ENCODE results near the gene SAMD13.

Gene SAMD13

DNA sequence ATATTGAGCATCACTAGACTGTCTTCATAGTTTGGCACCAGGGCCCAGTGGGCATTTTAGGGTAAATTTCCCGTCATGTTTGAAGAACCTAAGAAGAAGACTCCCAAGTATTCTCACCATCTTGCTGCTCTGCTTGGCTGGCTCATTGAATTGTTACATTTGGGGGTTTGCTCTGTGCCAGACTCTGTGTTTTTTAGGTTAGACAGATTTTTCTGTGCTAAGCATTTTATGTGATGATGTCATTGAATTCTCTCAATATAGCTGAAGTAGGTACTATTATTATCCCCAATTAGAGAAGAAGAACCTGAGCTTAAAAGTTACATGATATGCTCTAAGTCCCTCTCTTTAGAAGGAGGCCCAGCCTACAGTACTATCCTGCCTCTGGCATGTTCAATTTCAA, 68.8 kb downstream of the SAMD13 start:
- no peak for DNase-seq (ENCODE audit: low read depth in 2 of 3, low spot score in 2 of 3)

DNA sequence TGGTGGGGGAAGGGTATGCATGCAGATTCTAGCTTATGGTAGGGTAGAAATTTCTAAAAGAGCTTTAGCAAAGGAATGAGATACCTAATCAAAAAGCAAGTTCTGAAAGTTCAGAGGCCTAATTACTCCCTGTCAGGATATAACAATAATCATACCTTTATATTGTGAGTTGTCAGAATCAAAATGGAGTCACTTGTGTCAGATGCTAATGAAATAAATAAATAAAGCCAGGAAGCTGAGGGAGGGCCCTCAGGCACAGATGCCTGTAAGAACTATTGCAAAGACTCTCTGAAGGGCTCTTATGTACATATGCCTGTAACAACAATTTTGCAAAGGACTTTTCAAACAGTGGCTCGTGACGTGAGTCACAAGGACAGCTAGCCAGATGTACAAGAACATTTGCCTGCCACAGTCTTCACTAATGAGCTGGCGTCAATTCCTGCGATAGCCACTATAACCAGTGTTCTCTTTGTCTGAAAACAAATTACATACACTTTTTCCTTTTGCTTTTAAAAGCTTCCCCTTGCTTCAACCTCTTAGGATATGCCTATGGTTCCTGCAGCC, 69.4 kb downstream of the SAMD13 start:
- no peak for DNase-seq (ENCODE audit: low read depth in 2 of 3, low spot score in 2 of 3)

DNA sequence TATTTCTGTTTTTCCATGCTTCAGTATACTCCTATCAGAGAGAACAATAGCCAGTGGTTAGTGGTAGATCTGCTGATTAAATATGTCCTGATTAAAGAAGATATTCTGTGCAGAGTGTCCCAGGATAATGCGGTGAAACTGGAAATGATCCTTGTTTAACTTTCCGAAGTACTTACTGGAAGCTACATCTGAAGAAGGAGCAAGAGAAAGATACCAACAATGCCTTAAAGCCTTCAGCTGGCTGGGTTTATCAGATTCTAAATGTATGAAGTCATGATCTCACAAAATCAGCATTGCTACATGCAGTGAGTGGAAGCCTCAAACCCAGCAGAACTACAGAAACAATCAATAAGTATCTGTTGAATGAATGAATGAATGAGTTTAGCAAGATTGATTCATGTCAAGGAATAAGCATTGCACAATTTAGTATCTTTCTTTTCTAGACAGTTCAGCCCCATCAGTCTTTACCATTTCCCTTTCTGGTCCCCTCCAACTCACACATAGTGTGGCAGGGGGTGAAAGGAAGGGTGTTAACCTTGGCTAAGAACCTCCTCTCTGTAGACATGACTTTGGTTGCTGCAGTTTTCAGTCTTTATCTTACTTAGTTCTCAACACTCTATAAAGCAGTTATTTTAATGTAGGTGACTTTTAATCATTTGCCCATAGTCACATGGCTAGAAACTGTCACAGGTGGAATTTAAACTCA, 72.1 kb downstream of the SAMD13 start:
- no peak for DNase-seq (ENCODE audit: low read depth in 2 of 3, low spot score in 2 of 3)

DNA sequence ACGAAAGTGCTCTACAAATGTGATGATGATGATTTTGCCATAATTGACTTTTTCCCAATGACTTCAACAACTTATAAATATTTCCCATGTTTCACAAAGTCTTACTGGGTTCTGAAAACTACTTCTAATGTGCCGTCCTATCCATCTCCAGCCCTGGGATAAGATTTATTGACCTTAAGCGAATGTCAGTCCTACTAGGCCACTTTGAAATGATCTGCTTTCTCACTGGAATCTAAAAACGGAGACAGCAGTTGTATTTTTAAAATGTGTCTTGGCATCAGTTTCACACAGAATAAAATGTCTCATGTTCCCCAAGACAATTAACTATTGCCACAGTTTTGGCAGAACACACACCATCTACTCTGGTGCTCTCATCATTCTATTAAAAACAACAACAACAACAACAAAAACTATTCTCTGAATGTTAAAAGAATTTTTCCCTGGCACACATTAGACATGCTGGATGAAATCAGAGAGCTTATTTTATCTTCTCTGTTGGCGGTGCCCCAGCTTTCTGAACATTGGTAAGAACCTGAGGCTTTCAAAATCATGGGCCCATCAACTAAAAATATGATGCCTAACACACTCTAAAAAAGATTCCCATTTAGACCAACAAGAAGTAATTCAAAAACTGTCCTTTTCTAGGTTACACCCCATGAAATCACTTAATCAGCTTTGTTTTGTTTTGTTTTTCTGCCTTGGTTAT, 73.6 kb downstream of the SAMD13 start:
- no peak for DNase-seq (ENCODE audit: low read depth in 2 of 3, low spot score in 2 of 3)

DNA sequence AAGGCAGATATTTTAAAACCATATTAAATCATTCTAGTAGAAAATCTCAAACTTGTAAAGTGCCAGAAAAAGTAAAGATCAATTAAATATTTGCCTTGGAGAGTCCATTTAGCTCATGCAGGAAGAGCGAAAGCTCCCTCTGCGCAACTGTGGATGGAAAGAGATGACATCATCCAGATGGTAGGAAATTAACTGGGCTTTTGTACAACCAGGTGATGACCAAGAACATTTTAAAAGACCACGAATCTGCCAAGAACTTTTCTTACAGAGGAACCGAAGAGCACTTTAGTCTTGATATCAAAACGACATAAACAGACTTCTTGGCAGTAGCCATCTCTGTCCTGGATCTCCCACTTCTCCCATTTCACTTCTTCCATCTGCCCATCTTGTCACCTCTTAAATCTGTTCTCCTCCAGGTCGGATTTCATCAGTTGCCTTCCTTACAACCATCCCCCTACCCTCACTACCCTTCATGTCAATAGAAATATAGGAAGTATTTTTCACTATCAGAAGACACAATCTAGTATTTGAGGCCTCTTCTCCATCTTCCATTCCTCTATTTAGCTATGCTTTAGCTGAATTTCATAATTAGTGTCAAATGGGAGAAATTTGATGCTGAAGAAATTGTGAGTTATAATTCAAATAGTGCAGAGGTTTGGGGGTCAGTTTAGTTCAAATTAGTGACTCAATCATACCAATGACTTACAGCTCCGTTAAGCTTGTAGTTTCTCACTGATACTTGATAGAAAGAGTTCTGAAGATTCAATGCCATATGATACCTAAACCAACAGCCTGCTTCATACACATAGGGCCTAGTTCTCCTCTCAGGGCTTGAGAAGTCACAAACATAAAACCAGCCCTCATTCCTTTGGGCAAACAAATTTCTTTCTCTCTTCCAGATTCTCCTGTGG, 74.7 kb downstream of the SAMD13 start:
- no peak for DNase-seq (ENCODE audit: low read depth in 2 of 3, low spot score in 2 of 3)

DNA sequence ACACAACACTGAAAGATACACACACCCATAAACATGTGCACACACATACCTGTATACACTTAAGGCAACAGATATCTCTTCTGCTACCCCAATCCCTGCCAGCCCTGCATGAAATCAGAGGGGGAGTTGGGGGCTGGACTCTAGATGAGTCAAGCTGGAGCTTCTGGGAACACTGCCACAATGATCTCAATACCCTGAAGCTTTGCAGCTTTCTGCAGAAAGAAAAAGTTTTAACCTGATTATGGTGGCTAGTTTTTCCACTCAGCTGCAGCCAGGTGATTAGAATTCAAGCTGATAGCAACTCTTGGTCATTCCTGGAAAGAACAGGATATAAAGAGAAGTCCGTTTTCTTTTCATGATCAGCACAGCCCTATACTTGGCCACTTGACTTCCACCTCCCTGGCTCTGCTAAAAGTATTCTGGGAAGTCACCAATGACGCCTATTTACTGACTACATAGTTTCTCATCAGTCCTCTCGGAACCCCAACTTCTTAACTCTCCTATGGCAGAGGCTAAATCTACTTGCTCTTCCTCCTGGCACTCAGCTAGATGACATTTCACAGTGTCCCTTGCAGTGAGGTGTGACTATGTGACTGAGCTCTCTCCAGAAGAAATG, 76.1 kb downstream of the SAMD13 start:
- no peak for DNase-seq (ENCODE audit: low read depth in 2 of 3, low spot score in 2 of 3)

DNA sequence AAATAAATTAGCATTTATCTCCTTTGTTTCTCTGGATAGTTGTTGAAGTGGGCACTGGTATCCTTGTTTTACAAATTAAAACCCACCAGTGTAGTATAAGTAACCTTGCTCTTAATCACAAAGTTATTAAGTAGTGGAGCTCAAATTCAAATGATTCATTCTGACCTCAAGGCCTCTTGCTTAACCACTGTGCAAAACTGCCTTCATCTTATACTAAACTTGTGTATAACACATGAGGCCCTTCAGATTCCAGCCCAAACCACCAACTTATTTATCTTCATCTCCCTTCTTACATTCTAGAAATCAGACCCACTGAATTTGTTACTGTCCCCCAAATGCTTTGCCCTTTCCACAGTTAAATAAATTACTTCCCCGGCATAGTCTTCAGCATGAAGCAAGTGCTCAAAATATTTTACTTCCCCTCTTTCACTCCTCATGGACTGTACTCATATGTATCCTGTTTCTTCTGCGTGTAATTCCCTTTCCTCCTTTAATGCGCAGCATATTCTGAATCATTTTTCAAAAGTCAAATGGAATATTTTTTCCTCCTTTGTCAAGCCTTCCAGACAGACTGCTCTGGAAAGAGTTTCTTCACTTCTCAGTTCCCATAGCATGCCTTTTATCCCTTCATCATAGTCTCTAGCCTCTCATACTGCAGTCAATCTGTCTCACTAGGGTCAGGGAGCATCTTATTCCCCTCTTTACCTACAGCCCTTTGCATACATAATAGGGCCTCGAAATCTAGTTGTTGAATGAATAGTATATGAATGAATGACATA, 77.8 kb downstream of the SAMD13 start:
- DNase-seq (ENCODE audit: low read depth in 2 of 3, low spot score in 2 of 3), result no peak

DNA sequence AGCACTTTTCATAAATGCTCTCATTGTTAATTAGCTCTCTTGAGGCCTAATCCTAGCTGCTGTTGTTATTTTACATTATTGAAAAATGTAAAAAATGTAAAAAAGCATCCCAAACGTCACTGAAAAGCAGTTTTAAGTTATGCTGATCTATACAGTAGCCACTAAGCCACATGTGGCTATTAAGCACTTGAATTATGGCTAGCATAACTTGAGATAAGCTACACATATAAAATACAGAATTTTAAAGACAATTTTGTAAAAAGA, 78.3 kb downstream of the SAMD13 start:
- DNase-seq (ENCODE audit: low read depth in 2 of 3, low spot score in 2 of 3), result no peak

DNA sequence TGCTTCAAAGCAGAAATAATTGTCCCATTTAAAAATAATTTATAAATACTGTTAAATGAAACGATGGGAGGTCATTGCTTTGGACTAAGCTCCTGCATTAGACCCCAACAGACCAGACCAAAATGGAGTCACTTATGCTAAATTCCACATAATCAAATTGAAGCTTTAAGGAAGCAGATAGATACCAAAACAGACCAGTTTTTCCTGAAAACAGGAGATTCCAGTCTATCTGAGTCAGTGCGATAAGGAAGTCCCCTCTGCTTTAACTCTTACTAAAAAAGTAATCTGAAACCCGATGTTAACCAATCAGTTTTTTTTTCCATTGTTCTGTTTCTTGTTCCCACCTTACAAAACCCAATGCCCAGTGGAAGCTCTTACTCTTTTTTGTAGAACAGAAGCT, 80.6 kb downstream of the SAMD13 start:
- no peak for DNase-seq (ENCODE audit: low read depth in 2 of 3, low spot score in 2 of 3)

DNA sequence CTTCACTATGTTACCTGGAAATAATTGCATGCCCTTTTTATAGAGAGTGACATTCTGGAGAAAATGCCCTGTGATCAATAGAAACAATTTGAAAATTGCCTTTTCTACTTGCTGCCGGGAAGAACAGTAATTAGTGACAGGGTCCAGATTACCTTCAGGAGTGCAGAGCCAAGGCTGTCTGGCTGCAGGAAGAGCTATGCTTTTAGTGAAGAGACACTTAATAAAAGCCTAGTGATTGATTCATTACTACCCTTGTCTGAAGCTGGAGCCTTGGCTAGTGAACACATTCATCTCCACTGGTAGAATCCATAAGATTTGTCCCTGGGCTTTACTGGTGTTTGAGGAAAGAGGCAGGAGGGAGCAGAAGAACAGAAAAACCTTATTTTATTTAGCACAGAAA, 83.8 kb downstream of the SAMD13 start:
- DNase-seq (ENCODE audit: low read depth in 2 of 3, low spot score in 2 of 3), result no peak

DNA sequence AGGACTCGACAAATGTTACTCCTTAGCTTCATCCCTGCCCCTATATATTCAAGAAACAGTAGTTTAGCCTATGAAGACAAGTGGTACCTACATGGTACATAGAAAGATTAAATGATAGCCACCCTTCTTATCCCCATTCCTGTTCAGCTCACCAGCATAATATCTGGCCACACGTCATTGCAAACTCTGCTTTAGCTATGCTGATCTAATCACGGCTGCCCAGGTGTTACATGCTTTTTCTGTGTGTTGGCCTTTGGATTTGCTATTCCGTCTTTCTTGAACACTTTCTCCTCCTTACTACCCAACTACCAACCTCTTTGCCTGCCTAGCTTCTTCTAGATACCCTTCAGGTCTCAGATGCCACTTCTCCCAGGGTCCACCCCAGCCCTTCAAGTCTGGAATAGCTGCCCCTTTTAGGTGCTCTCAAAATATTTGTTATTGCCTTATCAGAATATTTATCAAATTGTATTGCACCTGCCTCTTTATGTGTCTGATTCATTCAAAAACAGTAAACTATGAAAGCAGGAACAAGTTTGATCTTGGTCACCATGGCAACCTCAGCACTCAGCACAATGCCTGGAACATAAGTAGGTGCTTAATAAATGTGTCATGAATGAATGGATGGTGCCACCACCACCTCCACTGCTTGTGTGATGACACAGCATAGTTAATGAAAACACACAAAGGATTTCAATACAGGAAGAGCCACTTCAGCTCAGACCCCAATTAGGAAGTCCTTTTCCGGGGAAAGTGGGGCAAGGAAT, 85.4 kb downstream of the SAMD13 start:
- DNase-seq (ENCODE audit: low read depth in 2 of 3, low spot score in 2 of 3), result no peak

DNA sequence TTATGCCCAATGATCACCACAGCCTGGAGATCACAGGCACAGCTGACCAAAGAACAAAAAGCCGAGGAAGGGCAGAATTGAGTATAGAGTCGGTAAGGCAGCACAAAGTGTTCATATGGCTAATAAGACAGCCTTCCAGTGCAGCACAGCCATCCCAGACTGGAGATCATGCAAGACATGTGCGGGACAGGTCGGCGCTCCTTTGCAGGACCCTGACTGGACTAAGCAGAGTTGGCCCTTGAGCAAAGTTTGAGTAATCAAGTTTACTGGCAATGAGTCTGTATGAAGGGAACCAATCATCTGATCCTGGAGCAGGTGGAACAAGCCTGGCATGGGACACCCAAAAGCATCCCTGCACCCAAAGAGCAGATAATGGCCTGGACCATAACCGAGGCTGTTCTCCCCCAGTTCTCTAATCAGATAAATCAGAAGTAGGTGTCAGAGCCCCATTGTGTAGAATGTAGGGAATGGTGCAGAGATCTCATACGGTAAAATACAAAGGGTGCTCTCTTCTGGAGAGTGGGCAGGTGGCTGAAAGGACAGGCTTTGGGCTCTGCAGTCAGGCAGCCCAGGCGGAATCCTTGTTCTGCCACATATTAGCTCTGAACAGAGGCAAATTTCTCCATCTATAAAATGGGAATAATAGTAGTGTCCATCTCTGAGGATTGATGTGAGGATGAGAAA, 86.1 kb downstream of the SAMD13 start:
- DNase-seq (ENCODE audit: low read depth in 2 of 3, low spot score in 2 of 3), result no peak

DNA sequence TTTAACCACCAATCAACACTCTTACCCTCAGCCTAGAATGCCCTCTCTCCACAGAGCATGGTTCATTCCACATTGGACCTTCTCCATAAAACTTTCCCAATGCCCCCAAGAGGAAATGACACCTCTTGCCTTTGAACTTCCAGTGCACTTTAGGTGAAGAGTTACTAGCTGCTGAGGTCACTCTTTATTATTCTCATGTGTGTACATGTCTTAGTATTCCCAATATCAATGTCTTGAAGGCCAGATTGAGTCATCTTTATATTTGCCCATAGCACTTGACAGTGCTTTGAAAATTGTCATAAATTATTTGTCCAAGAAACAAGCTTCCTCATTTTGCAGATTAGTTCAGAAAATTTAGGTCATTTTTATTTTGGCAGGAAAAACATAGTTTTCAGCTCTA, 88.7 kb downstream of the SAMD13 start:
- DNase-seq (ENCODE audit: low read depth in 2 of 3, low spot score in 2 of 3), result no peak

DNA sequence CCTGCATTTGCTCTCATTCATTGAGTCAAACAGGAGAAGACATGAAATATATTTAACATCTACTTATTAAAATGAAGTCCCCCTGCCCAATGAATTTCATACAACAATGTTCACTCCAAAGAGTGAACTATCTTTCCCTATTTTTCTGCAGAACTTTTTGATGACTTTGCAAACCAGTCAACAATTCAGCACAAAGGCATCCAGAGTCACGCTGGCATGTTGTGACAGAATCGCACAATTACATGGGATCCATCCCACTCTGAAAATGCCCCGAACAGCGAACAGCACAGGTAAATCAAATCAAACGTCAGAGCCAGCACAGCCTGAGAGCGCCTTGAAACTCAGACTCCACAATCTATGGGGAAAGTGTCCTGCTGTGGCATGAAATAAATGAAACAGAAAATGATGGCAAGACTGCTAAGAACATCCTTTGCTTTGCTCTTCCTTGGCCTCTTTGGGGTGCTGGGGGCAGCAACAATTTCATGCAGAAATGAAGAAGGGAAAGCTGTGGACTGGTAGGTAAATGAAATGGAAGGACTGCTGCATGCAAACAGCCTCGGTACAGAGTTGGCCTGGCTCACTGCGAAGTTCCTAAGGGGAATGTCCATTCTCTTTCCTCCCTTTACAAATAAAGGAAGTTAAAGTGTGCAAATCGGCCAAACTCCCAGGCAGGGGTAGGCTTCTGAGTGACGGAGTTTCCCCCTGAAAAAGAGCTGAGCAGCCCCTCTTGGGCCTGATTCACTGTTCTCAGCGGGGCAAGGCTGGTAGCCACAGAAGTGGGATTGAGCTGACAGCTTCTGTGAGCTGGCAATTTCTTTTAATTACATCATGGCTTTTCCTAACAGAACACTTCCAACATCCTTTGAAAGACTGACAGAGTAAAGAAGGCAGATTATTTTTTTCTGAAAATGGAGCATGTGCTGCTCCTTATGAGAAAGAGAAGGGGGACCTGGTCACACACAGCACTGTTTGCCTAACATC, 97.0 kb downstream of the SAMD13 start, which contains the start of gene DNASE2B:
Gene DNASE2B (plus strand): TSS at position 310 of the 981 bp plus-strand sequence. CDS start 81 bp downstream, at position 391.
- DNase-seq (ENCODE audit: low read depth in 2 of 3, low spot score in 2 of 3), result no peak

All from activated CD8-positive, alpha-beta memory T cell treated with anti-CD3 and anti-CD28 coated beads for 48 hours (primary cell).